HUES64 (cell line): Measurements from ENCODE around the gene ZNF438.
"Not testable (repeated sequence)": the region's sequence is repeated elsewhere in the genome, so short reads cannot be mapped to it uniquely, and the experiment has no call there.

Source experiments
- H3K27ac ChIP-seq: 2 replicates; pipeline ENCODE4 v1.7.0; 2013; ENCODE audit warnings: low read depth, low read length, inconsistent platforms
- H3K27me3 ChIP-seq: 2 replicates; pipeline ENCODE4 v1.6.1; 2013; ENCODE audit warnings: mild to moderate bottlenecking, low read length; ENCODE audit not compliant: insufficient read depth
- H3K36me3 ChIP-seq: 2 replicates; pipeline ENCODE4 v1.6.1; 2013; ENCODE audit warnings: mild to moderate bottlenecking, low read length; ENCODE audit not compliant: insufficient read depth
- H3K4me1 ChIP-seq: 2 replicates; pipeline ENCODE4 v1.6.1; 2013; ENCODE audit warnings: mild to moderate bottlenecking, low read length, moderate library complexity; ENCODE audit not compliant: insufficient read depth
- H3K4me3 ChIP-seq: 2 replicates; pipeline ENCODE4 v1.5.1; 2013; ENCODE audit warnings: mild to moderate bottlenecking, low read length, moderate library complexity
- H3K9ac ChIP-seq: 2 replicates; pipeline ENCODE4 v1.6.1; 2013; ENCODE audit warnings: mild to moderate bottlenecking, low read depth, low read length
- H3K9me3 ChIP-seq: 2 replicates; pipeline ENCODE4 v1.6.1; 2013; ENCODE audit warnings: low read depth, low read length; ENCODE audit not compliant: insufficient read depth
- WGBS: fragments of 150-250, 120-280 bp; methylation state at CpG from one replicate; pipeline ENCODE4 v1.1.7; 2013; ENCODE audit warnings: missing lambda C conversion rate; 5-methylcytosine and 5-hydroxymethylcytosine counted together

The ZNF438 gene

DNA sequence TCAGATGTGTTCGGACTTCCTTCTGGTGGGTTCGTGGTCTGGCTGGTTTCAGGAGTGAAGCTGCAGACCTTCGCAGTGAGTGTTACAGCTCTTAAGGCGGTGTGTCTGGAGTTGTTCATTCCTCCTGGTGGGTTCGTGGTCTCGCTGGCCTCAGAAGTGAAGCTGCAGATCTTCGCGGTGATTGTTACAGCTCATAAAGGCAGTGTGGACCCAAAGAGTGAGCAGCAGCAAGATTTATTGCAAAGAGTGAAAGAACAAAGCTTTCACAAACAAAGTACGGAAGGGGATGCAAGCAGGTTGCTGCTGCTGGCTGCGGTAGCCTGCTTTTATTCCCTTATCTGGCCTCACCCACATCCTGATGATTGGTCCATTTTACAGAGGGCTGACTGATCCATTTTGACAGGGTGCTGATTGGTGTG is 102.3 kb downstream of the ZNF438 start:
- H3K4me1 ChIP-seq: not testable (repeated sequence)

GRCh38 chr10:30928742-30929141 is 102.9 kb downstream of the ZNF438 start:
- 0 out of 2 replicates have a peak, but pooled peaks cover 3% of the 10 kb centered on the region for H3K36me3 ChIP-seq
- H3K27me3 ChIP-seq: no peaks in the 10 kb centered on the region
- 89% methylated on average over 2 of the region's 2 CpGs for WGBS
- H3K27ac ChIP-seq: no peak overlapping the region
- no peak overlapping the region for H3K9ac ChIP-seq
- H3K4me1 ChIP-seq: no peaks in the 10 kb centered on the region
- peaks cover 20% of the 10 kb centered on the region for H3K9me3 ChIP-seq
- H3K4me3 ChIP-seq: no peak overlapping the region

More for the DNA sequence above, 102.3 kb downstream of the ZNF438 start:
- H3K27ac ChIP-seq, H3K36me3 ChIP-seq, H3K27me3 ChIP-seq, H3K4me3 ChIP-seq, H3K9ac ChIP-seq: not testable (repeated sequence)
- WGBS: 94% methylated on average over 10 of the region's 10 CpGs
- H3K9me3 ChIP-seq: peaks cover 15% of the 10 kb centered on the region

DNA sequence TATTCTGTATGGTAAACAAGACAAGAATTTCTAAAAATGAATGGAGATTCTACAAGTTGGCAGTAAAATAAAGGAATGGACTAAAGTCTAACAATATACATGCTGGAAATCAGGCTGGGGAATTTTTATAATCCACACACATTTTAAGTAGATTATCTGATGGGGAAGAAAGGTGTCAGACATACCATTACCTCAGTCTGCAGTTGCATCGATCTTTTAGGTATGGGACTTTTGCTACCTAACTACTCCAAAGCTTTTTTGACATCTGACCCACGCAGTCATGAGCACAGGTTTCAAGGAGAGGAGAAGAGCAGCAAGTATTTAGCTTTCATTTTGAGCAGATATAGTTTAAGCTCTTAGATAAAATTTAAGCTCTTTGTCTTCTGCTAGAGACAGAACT is 113.0 kb downstream of the ZNF438 start:
- no peak overlapping the region for H3K9ac ChIP-seq
- 100% methylated on average over 1 of the region's 2 CpGs for WGBS
- no peaks in the 10 kb centered on the region for H3K27me3 ChIP-seq
- H3K4me3 ChIP-seq: no peak overlapping the region
- no peaks in the 10 kb centered on the region for H3K36me3 ChIP-seq
- H3K27ac ChIP-seq: no peak overlapping the region
- H3K9me3 ChIP-seq: 0 out of 2 replicates have a peak, but pooled peaks cover 4% of the 10 kb centered on the region
- no peaks in the 10 kb centered on the region for H3K4me1 ChIP-seq

DNA sequence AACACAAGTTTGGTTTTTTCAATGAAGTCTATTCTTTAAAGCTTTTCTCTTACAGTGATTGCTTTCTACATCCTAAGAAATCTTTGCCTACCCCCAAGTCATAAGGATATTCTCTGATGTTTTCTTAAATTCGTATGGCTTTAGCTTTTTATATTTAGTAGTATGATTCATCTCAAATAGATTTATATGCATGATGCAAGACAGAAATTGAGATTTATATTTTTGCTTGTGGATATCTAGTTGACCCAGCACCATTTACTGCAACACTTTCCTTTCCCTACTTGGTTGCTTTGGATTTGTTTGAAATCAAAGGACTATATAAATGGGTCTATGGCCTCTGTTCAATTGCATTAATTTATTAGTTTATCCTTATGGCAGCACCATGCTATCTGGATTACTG is 113.9 kb downstream of the ZNF438 start:
- no peak overlapping the region for H3K27ac ChIP-seq
- no peaks in the 10 kb centered on the region for H3K9me3 ChIP-seq
- no peaks in the 10 kb centered on the region for H3K36me3 ChIP-seq
- no CpG with 5 or more reads among the region's 1 CpG for WGBS
- no peak overlapping the region for H3K9ac ChIP-seq
- H3K27me3 ChIP-seq: no peaks in the 10 kb centered on the region
- no peak overlapping the region for H3K4me3 ChIP-seq
- H3K4me1 ChIP-seq: no peaks in the 10 kb centered on the region

DNA sequence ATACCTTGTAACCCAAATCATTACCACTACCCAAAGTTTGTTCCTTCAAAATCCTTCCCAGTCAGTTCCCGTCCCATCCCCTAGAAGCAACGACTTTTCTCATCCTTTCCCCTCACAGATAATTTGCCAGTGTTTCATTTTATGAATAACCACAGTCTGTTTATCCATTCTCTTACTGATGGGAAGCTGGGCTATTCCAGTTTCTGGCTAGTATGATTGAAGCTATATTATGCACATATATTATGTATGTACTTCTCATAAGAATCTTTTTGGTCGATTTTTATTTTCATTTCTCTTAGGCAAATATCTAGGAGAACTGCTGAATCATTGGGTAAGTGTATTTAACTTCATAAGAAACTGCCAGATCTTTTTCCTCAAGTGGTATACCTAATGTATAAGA is 114.6 kb downstream of the ZNF438 start:
- Histone ChIP-seq H3K9ac (no peak overlapping the region), H3K4me3 (no peak overlapping the region), H3K27me3 (no peaks in the 10 kb centered on the region), H3K36me3 (no peaks in the 10 kb centered on the region), H3K27ac (no peak overlapping the region), H3K9me3 (no peaks in the 10 kb centered on the region), H3K4me1 (no peaks in the 10 kb centered on the region)
- WGBS: 93% methylated on average over 2 of the region's 3 CpGs

DNA sequence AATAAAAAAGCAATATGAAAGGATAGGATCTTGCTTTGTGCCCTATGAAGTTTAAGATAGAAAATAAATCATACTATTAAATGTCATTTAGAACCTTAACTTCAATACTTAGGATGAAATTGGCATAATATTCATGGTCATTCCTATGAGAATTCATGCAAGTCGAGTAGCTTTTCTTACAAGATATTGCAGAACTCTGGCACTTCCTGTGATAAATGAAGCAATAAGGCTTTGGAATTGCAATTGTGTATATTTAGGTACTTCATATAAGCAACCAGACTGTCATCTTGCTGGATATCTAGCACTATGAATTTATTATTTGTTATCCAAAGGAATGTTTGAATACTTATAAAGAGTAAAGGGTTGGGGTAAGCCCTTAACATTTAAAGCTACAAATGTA is 116.5 kb downstream of the ZNF438 start:
- WGBS: 82% methylated on average over 1 of the region's 1 CpG
- H3K27me3 ChIP-seq: no peaks in the 10 kb centered on the region
- H3K36me3 ChIP-seq: no peaks in the 10 kb centered on the region
- no peak overlapping the region for H3K9ac ChIP-seq
- no peaks in the 10 kb centered on the region for H3K4me1 ChIP-seq
- no peaks in the 10 kb centered on the region for H3K9me3 ChIP-seq
- H3K27ac ChIP-seq: no peak overlapping the region
- no peak overlapping the region for H3K4me3 ChIP-seq

GRCh38 chr10:30911303-30911863 is 120.3 kb downstream of the ZNF438 start:
- H3K9ac ChIP-seq: no peak overlapping the region
- no peaks in the 10 kb centered on the region for H3K4me1 ChIP-seq
- no peak overlapping the region for H3K27ac ChIP-seq
- H3K4me3 ChIP-seq: no peak overlapping the region
- H3K27me3 ChIP-seq: no peaks in the 10 kb centered on the region
- no peaks in the 10 kb centered on the region for H3K9me3 ChIP-seq
- no peaks in the 10 kb centered on the region for H3K36me3 ChIP-seq
- WGBS: 92% methylated on average over 2 of the region's 3 CpGs

DNA sequence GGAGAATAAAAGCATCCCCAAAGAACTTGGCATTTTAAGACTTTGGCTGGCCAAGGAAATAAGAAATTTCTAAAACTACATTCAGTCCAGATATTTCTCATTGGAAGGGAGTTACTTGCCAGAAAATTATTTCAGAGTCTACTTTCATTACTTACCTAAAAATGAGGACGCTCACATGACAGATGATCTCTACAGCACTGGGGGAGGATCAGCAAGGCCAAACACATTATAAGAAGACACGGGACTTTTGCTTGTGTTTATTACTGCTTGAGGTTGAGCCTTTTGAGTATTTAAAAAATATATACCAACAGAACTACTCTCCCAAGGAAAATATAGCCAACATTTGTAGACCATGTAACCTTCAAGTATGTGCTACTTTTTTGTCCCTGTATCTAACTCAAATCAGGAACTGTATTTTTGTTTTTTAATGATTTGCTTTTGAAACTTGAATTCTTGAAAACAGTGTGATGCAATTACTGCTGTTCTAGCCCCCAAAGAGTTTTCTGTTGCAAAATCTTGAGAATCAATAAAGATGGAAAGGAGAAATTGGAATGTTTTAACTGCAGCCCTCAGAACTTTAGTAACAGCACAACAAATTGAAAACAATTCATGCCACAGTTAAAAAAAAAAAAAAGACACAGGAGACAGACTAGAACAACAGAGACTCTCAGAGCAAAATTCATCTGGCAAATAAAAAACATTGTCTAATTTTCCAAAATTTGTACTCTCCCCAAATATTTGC is 128.1 kb downstream of the ZNF438 start:
- Histone ChIP-seq H3K4me1 (no peaks in the 10 kb centered on the region), H3K36me3 (no peaks in the 10 kb centered on the region), H3K9ac (no peak overlapping the region), H3K9me3 (peaks cover 6% of the 10 kb centered on the region; the same call in 1 of the 2 replicates), H3K4me3 (no peak overlapping the region), H3K27ac (no peak overlapping the region), H3K27me3 (no peaks in the 10 kb centered on the region)
- WGBS: 100% methylated on average over 2 of the region's 2 CpGs

GRCh38 chr10:30902621-30903396 is 128.9 kb downstream of the ZNF438 start:
- Histone ChIP-seq H3K9ac (no peak overlapping the region), H3K4me1 (no peaks in the 10 kb centered on the region), H3K27me3 (no peaks in the 10 kb centered on the region), H3K9me3 (peaks cover 7% of the 10 kb centered on the region; the same call in 1 of the 2 replicates), H3K4me3 (no peak overlapping the region), H3K27ac (no peak overlapping the region), H3K36me3 (no peaks in the 10 kb centered on the region)
- WGBS: 92% methylated on average over 37 of the region's 37 CpGs

DNA sequence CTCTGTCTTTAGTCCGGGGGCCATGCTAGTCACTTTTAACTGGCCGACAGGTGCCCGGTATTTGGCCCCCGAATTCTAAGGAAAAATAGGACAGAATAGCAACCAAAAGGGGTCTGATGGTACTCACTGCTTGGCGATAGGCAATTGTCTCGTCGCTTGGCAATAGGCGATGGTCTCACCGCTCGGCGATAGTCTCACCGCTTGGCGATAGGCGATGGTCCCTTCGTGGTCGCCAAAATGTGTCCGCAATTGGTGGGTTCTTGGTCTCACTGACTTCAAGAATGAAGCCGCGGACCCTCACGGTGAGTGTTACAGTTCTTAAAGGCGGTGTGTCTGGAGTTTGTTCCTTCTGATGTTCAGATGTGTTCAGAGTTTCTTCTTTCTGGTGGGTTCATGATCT is 130.2 kb downstream of the ZNF438 start:
- not testable (repeated sequence) for H3K9me3 ChIP-seq, H3K9ac ChIP-seq, H3K27ac ChIP-seq, H3K27me3 ChIP-seq, H3K4me3 ChIP-seq, H3K4me1 ChIP-seq, H3K36me3 ChIP-seq
- 96% methylated on average over 21 of the region's 21 CpGs for WGBS

DNA sequence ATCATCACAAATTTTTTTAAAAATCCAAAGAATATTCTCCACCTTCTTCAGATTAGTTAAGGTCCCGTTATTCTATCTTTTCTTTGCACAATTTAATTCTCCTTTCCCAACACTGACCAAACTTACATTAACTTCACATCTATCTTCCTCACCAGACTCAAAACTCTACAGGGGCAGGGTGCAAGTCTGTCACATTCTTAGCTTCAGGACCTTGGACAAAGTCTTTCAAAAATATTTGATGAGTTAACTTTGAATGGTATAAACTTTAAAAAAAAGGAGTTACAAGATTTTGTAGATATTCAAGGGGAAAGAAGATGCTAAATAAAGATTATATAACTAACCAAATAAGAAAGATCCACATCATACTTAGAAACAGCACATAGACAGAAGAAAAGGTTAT is 132.7 kb downstream of the ZNF438 start:
- Histone ChIP-seq H3K27me3 (no peaks in the 10 kb centered on the region), H3K36me3 (no peaks in the 10 kb centered on the region), H3K4me3 (no peak overlapping the region), H3K9me3 (peaks cover 7% of the 10 kb centered on the region; the same call in 1 of the 2 replicates), H3K9ac (no peak overlapping the region), H3K4me1 (no peaks in the 10 kb centered on the region), H3K27ac (no peak overlapping the region)
- 91% methylated on average over 1 of the region's 1 CpG for WGBS
